HFF-Myc (cell line): ENCODE results near the gene CAMK2B.

Source experiments
- DNase-seq: peaks from one replicate; pipeline ENCODE4 v3.0.0-alpha.2; 2011; ENCODE audit warnings: low read depth; ENCODE audit errors: extremely low read depth
- H3K4me3 ChIP-seq: replicated peaks from 2 replicates; pipeline ENCODE4 v1.5.1; 2011; ENCODE audit warnings: low read depth, mild to moderate bottlenecking, control low read depth, low read length
- TF ChIP-seq, protein P1 (sequence below): IDR thresholded peaks from 2 replicates; pipeline ENCODE4 v1.5.1; 2012; ENCODE audit warnings: mild to moderate bottlenecking, low read depth, low read length, control low read depth; ENCODE audit errors: missing control alignments

The CAMK2B gene

DNA sequence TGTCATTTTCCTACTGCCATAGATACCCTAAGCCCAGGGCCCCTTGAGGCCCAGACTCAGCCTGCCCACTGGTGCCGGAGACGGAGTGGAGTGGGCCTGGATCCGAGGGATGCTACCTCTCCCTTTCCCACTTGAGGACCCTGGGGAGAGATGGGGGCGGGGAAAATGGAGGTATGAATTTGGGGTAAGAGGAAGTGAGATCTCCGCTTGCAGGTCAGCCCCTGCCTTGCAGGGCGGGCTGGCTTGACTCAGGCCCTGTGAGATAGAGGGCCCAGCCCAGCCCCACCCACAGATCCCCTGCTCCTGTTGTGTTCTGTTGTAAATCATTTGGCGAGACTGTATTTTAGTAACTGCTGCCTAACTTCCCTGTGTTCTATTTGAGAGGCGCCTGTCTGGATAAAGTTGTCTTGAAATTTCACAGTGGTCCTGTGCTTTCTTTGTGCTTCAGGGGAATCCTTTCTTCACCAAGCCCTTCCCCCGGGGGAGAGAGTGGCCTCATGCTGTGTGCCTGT lies 111.5 kb downstream of the CAMK2B start:
- no peak for DNase-seq

DNA sequence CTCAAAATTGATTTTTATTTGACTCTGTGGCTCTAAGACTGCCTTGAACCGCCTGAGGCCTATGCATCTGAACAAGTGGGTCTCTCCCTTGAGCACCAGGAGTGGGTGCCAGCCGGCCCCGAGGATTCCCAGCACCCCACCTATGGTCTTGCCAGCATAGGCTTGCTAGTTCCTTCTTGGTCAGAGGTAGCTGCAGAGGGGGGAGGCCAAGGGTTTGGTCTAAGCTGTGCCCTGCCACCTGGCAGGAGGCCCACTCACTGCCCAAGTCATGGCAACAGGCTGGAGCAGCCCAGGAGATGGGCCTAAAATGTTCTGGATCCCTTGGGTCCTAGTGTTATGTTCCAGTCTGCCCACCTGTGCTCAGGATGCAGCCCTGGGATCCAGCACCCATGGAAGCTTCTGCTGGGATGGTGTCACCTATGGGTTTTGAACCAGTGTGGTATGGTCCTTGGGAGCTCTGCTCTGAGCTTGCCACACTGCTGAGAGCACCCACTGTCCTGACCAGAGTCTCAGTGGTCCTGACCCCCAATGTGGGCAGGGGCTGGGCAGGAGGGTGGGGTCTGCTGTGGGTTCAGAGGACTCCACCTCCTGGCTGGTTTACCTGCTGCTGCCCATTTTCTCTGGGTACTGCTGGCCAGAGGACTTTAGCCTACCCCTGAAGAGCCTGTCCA lies 112.1 kb downstream of the CAMK2B start:
- no peak for DNase-seq
- TF ChIP-seq, protein P1, sequence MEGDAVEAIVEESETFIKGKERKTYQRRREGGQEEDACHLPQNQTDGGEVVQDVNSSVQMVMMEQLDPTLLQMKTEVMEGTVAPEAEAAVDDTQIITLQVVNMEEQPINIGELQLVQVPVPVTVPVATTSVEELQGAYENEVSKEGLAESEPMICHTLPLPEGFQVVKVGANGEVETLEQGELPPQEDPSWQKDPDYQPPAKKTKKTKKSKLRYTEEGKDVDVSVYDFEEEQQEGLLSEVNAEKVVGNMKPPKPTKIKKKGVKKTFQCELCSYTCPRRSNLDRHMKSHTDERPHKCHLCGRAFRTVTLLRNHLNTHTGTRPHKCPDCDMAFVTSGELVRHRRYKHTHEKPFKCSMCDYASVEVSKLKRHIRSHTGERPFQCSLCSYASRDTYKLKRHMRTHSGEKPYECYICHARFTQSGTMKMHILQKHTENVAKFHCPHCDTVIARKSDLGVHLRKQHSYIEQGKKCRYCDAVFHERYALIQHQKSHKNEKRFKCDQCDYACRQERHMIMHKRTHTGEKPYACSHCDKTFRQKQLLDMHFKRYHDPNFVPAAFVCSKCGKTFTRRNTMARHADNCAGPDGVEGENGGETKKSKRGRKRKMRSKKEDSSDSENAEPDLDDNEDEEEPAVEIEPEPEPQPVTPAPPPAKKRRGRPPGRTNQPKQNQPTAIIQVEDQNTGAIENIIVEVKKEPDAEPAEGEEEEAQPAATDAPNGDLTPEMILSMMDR, result no peak
- no peak overlapping the region for H3K4me3 ChIP-seq

More for the DNA sequence above, 111.5 kb downstream of the CAMK2B start:
- TF ChIP-seq, protein P1, result no peak
- no peak overlapping the region for H3K4me3 ChIP-seq

DNA sequence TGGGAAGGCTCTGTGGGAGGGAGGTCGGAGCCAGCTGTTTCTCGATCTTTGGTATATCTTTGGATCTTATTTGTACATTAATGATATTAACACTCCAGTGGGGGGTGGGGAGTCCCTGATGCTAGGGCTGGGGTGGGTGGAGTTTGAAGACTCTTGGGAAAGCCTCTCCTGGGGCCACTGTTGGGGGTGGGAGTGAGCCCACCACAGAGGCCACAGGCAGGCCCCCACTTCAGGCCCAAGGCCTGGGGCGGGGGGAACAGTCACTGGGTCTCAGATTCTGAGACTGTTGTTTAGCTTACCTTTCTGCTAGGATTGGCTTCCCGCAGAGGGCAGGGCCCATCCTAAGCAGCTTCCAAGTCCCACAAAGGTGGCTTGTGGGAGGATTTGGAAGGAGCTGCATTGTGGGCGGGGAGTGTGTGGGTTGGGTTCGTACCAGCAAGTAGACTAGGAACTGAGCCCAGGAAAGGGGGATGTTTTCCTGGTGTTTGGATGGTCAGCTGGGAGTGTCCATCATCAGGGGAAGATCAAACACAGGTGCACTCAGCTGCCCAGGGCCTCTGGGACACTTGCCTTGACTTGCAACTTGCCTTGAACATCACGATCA lies 112.7 kb downstream of the CAMK2B start:
- DNase-seq, result no peak
- H3K4me3 ChIP-seq, result no peak overlapping the region
- TF ChIP-seq, protein P1, result no peak

DNA sequence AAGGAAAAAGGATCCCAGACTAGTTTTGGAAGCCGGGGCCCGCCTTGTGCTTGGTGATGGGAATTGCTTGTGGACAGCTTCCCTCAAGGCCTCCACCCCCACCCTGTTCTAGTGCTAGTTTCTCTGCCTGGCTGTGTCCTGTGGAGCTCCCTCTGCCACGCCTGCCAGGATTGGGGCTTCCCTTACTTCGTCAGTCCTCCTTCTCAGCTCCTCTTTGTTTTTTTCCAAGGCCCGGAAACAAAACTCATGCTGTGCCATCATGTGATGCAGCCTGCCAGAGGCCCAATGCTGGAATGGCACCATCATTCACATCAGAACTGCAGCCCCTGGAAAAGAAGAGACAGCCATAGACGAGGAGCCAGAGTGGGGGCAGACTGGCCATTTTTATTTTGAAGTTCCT lies 113.4 kb downstream of the CAMK2B start:
- TF ChIP-seq, protein P1, result no peak
- H3K4me3 ChIP-seq, result no peak overlapping the region
- no peak for DNase-seq

DNA sequence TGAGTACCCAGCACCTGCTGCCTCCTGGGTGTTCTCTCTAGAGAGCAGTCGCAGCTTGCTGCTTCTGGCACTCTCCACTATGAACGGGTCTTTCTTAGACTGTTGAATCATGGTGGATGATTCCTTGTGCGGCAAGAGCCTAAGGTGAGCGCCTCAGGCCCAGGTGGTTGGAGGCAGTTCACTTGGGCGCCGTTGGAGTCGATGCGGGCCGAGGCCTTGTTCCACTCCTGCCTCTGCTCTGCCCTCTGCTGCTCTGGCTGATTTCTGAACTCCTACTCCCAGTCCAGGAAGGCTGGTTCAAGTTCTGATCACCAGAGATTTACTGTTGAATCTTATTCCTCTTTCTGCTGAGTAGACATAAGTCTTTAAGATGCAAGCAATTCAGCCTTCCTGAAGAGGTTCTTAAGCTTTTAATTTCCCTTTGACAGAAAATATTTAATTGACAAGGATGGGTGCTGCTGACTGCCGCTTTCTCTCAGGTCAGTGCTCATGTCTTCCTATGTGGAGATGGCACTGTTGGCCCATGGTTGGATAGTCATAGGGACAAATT lies 114.2 kb downstream of the CAMK2B start:
- TF ChIP-seq, protein P1, result no peak
- no peak for DNase-seq
- no peak overlapping the region for H3K4me3 ChIP-seq

DNA sequence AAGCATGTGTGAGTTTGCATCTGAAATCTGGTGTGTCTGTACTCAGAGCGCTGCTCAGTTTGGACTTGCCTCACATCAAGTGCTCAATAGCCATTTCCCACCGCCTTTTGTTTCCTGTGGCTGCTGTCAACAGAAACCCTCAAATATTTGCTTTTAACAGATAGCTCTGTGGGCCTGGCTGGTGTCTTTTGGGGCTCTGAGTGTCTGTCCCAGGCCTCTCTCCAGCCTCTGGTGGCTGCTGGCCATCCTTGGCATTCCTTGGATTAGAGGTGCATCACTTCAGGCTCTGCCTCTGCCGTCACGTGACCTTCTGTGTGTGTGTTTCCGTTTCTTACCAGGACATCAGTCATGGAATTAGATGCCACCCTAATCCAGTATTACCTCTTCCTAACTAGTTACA lies 115.3 kb downstream of the CAMK2B start:
- H3K4me3 ChIP-seq, result no peak overlapping the region
- TF ChIP-seq, protein P1, result no peak
- no peak for DNase-seq
